ENCODE data around the gene GNE. TPM values are rescaled to one million over a fixed set of nuclear protein-coding genes. Genes with fewer than 3 reads are reported as not detected.

The GNE gene
- polyA plus RNA-seq, 1 experiment: 14.7 TPM

GRCh38 chr9:36170531-36170930 lies 87.7 kb downstream of the GNE start:
- H3K4me3 ChIP-seq (ENCODE audit: low read depth, low read length): no peak overlapping the region
- H3K36me3 ChIP-seq (ENCODE audit: control insufficient read depth, insufficient read depth, low read length): no peaks in the 10 kb centered on the region; the same call in 1 of the 2 replicates
- no peak for TF ChIP-seq CTCF (IDR thresholded peaks at IDR 0.05; ENCODE audit: insufficient read depth, low read depth, low read length)
- no peaks in the 10 kb centered on the region for H3K27me3 ChIP-seq (ENCODE audit: control insufficient read depth, insufficient read depth, low read length)
- no peak for DNase-seq (ENCODE audit: low read depth)
- CTCF ChIA-PET: interaction anchor here (7.4 kb wide), 1 partner anchor 20 kb away, joined by 43 read pairs; the partner anchor contains the start of gene CLTA
- POLR2A ChIA-PET: no interaction called here

GRCh38 chr9:36169708-36170107 lies 88.5 kb downstream of the GNE start:
- CTCF ChIA-PET: interaction anchor here (7.4 kb wide), 1 partner anchor 21 kb away, joined by 43 read pairs; the partner anchor contains the start of gene CLTA
- TF ChIP-seq CTCF (IDR thresholded peaks at IDR 0.05; ENCODE audit: insufficient read depth, low read depth, low read length): no peak
- POLR2A ChIA-PET: no interaction called here

GRCh38 chr9:36169166-36169565 lies 89.1 kb downstream of the GNE start, which contains the start of gene CCIN:
CCIN (plus strand) TSS chr9:36169388; CDS start chr9:36169503, 115 bp downstream.
- POLR2A ChIA-PET: no interaction called here
- no peak for TF ChIP-seq CTCF (IDR thresholded peaks at IDR 0.05; ENCODE audit: insufficient read depth, low read depth, low read length)
- DNase-seq (ENCODE audit: low read depth): no peak
- Histone ChIP-seq H3K36me3 (ENCODE audit: control insufficient read depth, insufficient read depth, low read length) (no peaks in the 10 kb centered on the region; the same call in 1 of the 2 replicates), H3K27me3 (ENCODE audit: control insufficient read depth, insufficient read depth, low read length) (no peaks in the 10 kb centered on the region), H3K4me3 (ENCODE audit: low read depth, low read length) (no peak within 1 kb of the TSS)
- CTCF ChIA-PET: interaction anchor here (4.5 to 7.4 kb wide), 2 partner anchors 21 to 67 kb away, joined by 32 to 43 read pairs; partner anchors contain the start of gene CLTA

More at GRCh38 chr9:36169708-36170107, 88.5 kb downstream of the GNE start:
- Histone ChIP-seq H3K4me3 (ENCODE audit: low read depth, low read length) (no peak overlapping the region), H3K27me3 (ENCODE audit: control insufficient read depth, insufficient read depth, low read length) (no peaks in the 10 kb centered on the region), H3K36me3 (ENCODE audit: control insufficient read depth, insufficient read depth, low read length) (no peaks in the 10 kb centered on the region; the same call in 1 of the 2 replicates)
- DNase-seq (ENCODE audit: low read depth): no peak

- TF ChIP-seq CTCF (IDR thresholded peaks at IDR 0.05; ENCODE audit: insufficient read depth, low read depth, low read length): peak; percentile 80
- ChIA-PET POLR2A (interaction anchor here (0.6 to 0.7 kb wide), 2 partner anchors 31 to 169 kb away, joined by 3 to 9 read pairs; no protein-coding TSS in a partner anchor), CTCF (interaction anchor here (0.5 to 7.4 kb wide), 37 partner anchors 9 to 261 kb away, joined by 3 to 77 read pairs (median 4); partner anchors contain the start of genes CLTA, GLIPR2 and OR2S2)
- H3K36me3 ChIP-seq (ENCODE audit: control insufficient read depth, insufficient read depth, low read length): no peaks in the 10 kb centered on the region; the same call in 1 of the 2 replicates
- no peak for DNase-seq (ENCODE audit: low read depth)
- H3K27me3 ChIP-seq (ENCODE audit: control insufficient read depth, insufficient read depth, low read length): no peaks in the 10 kb centered on the region
- H3K4me3 ChIP-seq (ENCODE audit: low read depth, low read length): peak overlapping the region; percentile 57
These were observed 91.9 kb downstream of the GNE start for GRCh38 chr9:36166168-36166927.

GRCh38 chr9:36165826-36166167 lies 92.5 kb downstream of the GNE start:
- peak overlapping the region; percentile 57 for H3K4me3 ChIP-seq (ENCODE audit: low read depth, low read length)
- CTCF ChIA-PET: interaction anchor here (0.6 to 7.4 kb wide), 27 partner anchors 9 to 261 kb away, joined by 3 to 77 read pairs (median 4); partner anchors contain the start of genes CLTA and GLIPR2
- no peak for TF ChIP-seq CTCF (IDR thresholded peaks at IDR 0.05; ENCODE audit: insufficient read depth, low read depth, low read length)
- no peaks in the 10 kb centered on the region; the same call in 1 of the 2 replicates for H3K36me3 ChIP-seq (ENCODE audit: control insufficient read depth, insufficient read depth, low read length)
- no peaks in the 10 kb centered on the region for H3K27me3 ChIP-seq (ENCODE audit: control insufficient read depth, insufficient read depth, low read length)
- DNase-seq (ENCODE audit: low read depth): no peak
- POLR2A ChIA-PET: interaction anchor here (0.6 to 0.7 kb wide), 2 partner anchors 30 to 169 kb away, joined by 3 to 9 read pairs; no protein-coding TSS in a partner anchor

All from BJ (cell line).